NOMO-1 treated with dmso at 0.1 percent for 144 hours (cell line): ENCODE measurements around the gene SPATA3.

Source experiments
- DNase-seq: peaks from one replicate; lab custom pipeline; 2025; ENCODE audit not compliant: unreplicated experiment; lab: John Stamatoyannopoulos, UW

SPATA3 gene

DNA sequence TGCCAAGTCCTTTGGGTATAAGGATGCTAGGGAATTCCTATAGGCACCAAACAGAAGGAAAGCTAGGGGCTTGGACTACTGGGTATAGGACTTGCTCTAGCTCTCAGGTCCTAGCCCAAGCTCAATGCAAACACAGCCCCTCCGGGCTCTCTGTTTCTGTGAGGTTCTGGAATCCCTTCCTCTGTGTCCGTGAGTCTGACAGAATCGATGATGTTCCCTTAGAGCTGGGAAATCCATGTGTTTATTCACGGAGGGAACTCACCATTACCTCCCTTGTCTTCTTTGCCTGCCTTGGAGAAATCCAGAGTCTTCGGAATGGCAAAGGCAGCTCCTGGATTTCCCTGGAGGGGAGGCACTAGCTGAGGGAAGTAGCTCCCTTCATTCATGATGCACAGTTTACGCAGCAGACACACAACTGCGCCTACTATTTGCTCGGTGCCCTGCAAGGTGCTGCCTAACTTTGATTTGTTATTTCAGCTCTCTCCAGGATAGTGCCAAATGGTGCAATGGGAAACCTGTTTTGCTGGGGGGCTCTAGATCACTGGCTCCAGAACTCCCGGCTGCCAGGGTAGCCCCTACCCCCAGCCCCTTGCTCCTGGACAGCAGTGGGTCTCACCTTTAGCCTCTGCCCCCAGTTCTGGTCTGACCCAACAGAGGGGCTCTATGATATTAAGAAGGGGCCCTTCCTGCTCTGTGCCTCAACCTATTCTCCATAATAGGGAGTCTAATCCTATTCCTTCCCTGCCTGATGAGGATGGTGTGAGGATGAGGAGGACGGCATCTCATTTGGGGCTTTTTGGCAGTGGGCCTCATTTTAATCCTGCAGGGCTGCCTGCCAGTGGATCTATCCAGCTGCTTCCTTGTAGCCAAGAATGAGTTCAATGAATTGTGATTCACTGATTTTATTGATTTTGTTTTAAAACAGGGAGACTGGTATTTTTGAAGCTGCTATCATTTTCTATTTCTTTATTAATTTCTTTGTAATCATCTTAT lies 52.3 kb downstream of the SPATA3 start:
- DNase-seq, result no peak

- DNase-seq, result no peak
Measured at GRCh38 chr2:231049286-231050017, 53.5 kb downstream of the SPATA3 start.

GRCh38 chr2:231050018-231050901 lies 54.3 kb downstream of the SPATA3 start:
- no peak for DNase-seq

DNA sequence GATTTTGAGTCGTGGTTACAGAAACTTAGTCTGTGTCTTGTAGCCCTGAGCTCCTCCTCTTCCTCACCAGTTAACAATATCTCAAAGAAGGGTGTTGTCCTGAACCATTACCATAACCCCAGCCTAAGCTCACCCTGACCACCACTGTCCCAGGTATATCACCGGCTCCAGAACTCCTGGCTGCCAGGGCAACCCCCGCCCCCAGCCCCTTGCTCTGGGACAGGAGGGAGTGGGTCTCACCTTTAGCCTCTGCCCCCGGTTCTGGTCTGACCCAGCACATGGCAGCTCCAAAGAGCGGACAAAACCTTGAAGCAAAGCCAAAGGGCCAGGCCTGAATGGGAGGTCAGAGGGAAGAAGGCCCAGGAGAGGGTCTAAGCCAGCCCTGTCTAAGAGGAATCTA lies 55.2 kb downstream of the SPATA3 start:
- no peak for DNase-seq

GRCh38 chr2:231052494-231053451 lies 56.9 kb downstream of the SPATA3 start:
- DNase-seq, result peak; percentile 67

GRCh38 chr2:231053846-231054245 lies 57.9 kb downstream of the SPATA3 start:
- no peak for DNase-seq

- peak; percentile 91 for DNase-seq
Measured at GRCh38 chr2:231056453-231057416, 60.8 kb downstream of the SPATA3 start, which contains the start of gene PSMD1. Gene PSMD1, plus strand, starts transcription at chr2:231056867. Its CDS starts 159 bp downstream, at chr2:231057026.

DNA sequence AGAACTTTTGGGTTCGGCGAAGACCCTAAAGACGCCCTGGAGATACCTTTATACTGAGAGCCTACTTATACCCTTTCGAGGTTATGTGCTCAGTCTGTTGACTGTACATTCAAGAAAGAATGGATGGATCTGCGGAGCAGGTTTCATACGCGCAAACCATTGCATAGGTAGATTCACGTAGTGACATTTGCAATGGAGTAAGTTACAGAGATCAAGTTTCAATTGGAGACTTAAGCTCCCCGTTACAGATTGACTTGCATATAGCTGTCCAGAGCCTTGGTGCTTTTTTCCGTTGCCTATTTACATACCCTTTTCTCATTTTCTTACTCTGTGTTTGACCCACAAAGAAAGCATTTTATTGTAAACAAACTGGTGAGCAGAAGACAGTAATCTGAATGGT lies 61.7 kb downstream of the SPATA3 start:
- no peak for DNase-seq
